GM12878 (cell line): ENCODE measurements around the gene TAPT1. TPM values are rescaled to one million over a fixed set of nuclear protein-coding genes. Genes with fewer than 3 reads are reported as not detected.

Experiments
- ATAC-seq: fragments of 200-7000 bp; cut with Tn5 transposase; 3 replicates; pipeline ENCODE4 v1.9.1; 2020; ENCODE audit warnings: mild to moderate bottlenecking, moderate library complexity
- BruUV-seq: library from RNA; stranded (reverse); fragments of 400-500 nt; replicated peaks from 2 replicates; lab custom pipeline; 2021; lab: Mats Ljungman, UMichigan
- CTCF ChIA-PET: fragments of 300-600 bp; sonication (Branson Sonifier 250); formaldehyde crosslinking; extraction: SDS; loops from one replicate; lab custom pipeline; 2021; ENCODE audit warnings: inconsistent platforms; lab: Yijun Ruan, JAX
- POLR2A ChIA-PET: fragments of 350-600 bp; formaldehyde crosslinking; extraction: SDS; loops from one replicate; lab custom pipeline; 2021; ENCODE audit warnings: inconsistent platforms; lab: Charles Lee
- RAD21 ChIA-PET: fragments of 300-600 bp; sonication (Branson Sonifier 250); formaldehyde crosslinking; loops from one replicate; lab custom pipeline; 2023; ENCODE audit warnings: antibody characterized with exemption; ENCODE audit not compliant: unreplicated experiment; lab: Charles Lee
- SMC1A ChIA-PET: fragments of 300-600 bp; sonication (Branson Sonifier 250); formaldehyde crosslinking; loops from one replicate; lab custom pipeline; 2023; ENCODE audit not compliant: unreplicated experiment, uncharacterized antibody; lab: Charles Lee
- DNase-seq: peaks from one replicate; pipeline ENCODE4 v3.0.0-alpha.2; 2011; ENCODE audit warnings: low read depth, low spot score
- FAIRE-seq: peaks from 3 replicates; lab custom pipeline; 2011; peaks lifted over from hg19 to GRCh38; lab: Jason Lieb, UNC
- H2AFZ ChIP-seq: 2 replicates; pipeline ENCODE4 v1.6.0; 2011; ENCODE audit warnings: low read depth, low read length, control low read depth; ENCODE audit not compliant: control insufficient read depth
- H3K27ac ChIP-seq: 2 replicates; pipeline ENCODE4 v1.5.1; 2011; ENCODE audit warnings: control low read depth; ENCODE audit not compliant: control insufficient read depth, insufficient read depth
- H3K27me3 ChIP-seq, 2 experiments: replicated peaks in 1 of 2; 2 replicates each; pipeline versions ENCODE4 v1.6.0 to v1.6.1; 2011; ENCODE audit warnings: low read length in 1 of 2; ENCODE audit not compliant: control insufficient read depth in 2 of 2, insufficient read depth in 2 of 2
- H3K36me3 ChIP-seq, 2 experiments: 2 replicates each; pipeline ENCODE4 v1.5.1; 2011; ENCODE audit warnings: low read length in 1 of 2; ENCODE audit not compliant: control insufficient read depth in 2 of 2, insufficient read depth in 2 of 2
- H3K4me1 ChIP-seq: 2 replicates; pipeline ENCODE4 v1.6.1; 2011; ENCODE audit warnings: mild to moderate bottlenecking, low read length, moderate library complexity, mixed read lengths; ENCODE audit not compliant: control insufficient read depth, insufficient read depth
- H3K4me2 ChIP-seq: 2 replicates; pipeline ENCODE4 v1.6.0; 2011; ENCODE audit warnings: control low read depth; ENCODE audit not compliant: control insufficient read depth, insufficient read depth
- H3K4me3 ChIP-seq: fragments of 200-600 bp; sonication (generic); 2 replicates; pipeline ENCODE4 v1.5.1; 2016
- H3K79me2 ChIP-seq: 2 replicates; pipeline ENCODE4 v1.6.0; 2011; ENCODE audit warnings: low read length; ENCODE audit not compliant: control insufficient read depth, insufficient read depth
- H3K9ac ChIP-seq: 2 replicates; pipeline ENCODE4 v1.8.0; 2011; ENCODE audit warnings: low read length, control low read depth, mixed read lengths; ENCODE audit not compliant: control insufficient read depth, insufficient read depth
- H3K9me3 ChIP-seq: replicated peaks from 3 replicates; pipeline ENCODE4 v1.5.1; 2011; ENCODE audit warnings: mild to moderate bottlenecking, low read length; ENCODE audit not compliant: control insufficient read depth, insufficient read depth
- H4K20me1 ChIP-seq: 2 replicates; pipeline ENCODE4 v1.6.0; 2011; ENCODE audit not compliant: control insufficient read depth, insufficient read depth
- ATF3 ChIP-seq: IDR thresholded peaks from 2 replicates; pipeline ENCODE4 v1.6.1; 2011; ENCODE audit warnings: low read depth, mild to moderate bottlenecking, low read length, moderate library complexity, borderline replicate concordance; ENCODE audit errors: extremely low read depth
- CEBPB ChIP-seq, 2 experiments: fragments of 150-350 bp in 1 of 2; IDR thresholded peaks; 2 replicates each; pipeline ENCODE4 v1.6.1; 2012 to 2014; ENCODE audit warnings: low read depth in 2 of 2, low read length in 2 of 2, borderline replicate concordance in 1 of 2, inconsistent platforms in 1 of 2
- CHD2 ChIP-seq: IDR thresholded peaks from 2 replicates; pipeline ENCODE4 v1.6.1; 2011; ENCODE audit warnings: low read depth, low read length, improper control_type of control experiment, borderline replicate concordance
- DPF2 ChIP-seq: fragments of 450-650 bp; IDR thresholded peaks from 2 replicates; pipeline ENCODE4 v1.6.1; 2017; ENCODE audit warnings: mild to moderate bottlenecking
- EGR1 ChIP-seq, 2 experiments: IDR thresholded peaks; 1 replicate in 1 of 2; 2 replicates in 1 of 2; pipeline ENCODE4 v1.6.1; 2011 to 2012; ENCODE audit warnings: low read depth in 2 of 2, low read length in 2 of 2, borderline replicate concordance in 1 of 2, mild to moderate bottlenecking in 1 of 2, moderate library complexity in 1 of 2
- ETV6 ChIP-seq, 2 experiments: fragments of 450-650 bp in 1 of 2; IDR thresholded peaks in 1 of 2; conservative IDR thresholded peaks in 1 of 2; 2 replicates each; pipeline ENCODE4 v1.6.1; 2014; ENCODE audit warnings: antibody characterized with exemption in 1 of 2, borderline replicate concordance in 1 of 2, low read depth in 1 of 2, mild to moderate bottlenecking in 1 of 2, moderate library complexity in 1 of 2
- FOS ChIP-seq: IDR thresholded peaks from 3 replicates; pipeline ENCODE4 v1.6.1; 2011; ENCODE audit warnings: borderline replicate concordance; ENCODE audit not compliant: insufficient read length; ENCODE audit errors: extremely low read depth
- HCFC1 ChIP-seq: fragments of 150-350 bp; IDR thresholded peaks from 2 replicates; pipeline ENCODE4 v1.6.1; 2014; ENCODE audit warnings: low read length
- JUNB ChIP-seq: IDR thresholded peaks from 2 replicates; pipeline ENCODE4 v1.6.1; 2016; ENCODE audit warnings: antibody characterized with exemption, mild to moderate bottlenecking
- KLF5 ChIP-seq: fragments of 450-650 bp; IDR thresholded peaks from 2 replicates; pipeline ENCODE4 v1.6.1; 2014; ENCODE audit warnings: mild to moderate bottlenecking; ENCODE audit not compliant: partially characterized antibody
- MEF2B ChIP-seq: fragments of 450-650 bp; IDR thresholded peaks from 2 replicates; pipeline ENCODE4 v1.6.1; 2018; ENCODE audit warnings: mild to moderate bottlenecking, moderate library complexity; ENCODE audit not compliant: partially characterized antibody, poor library complexity, severe bottlenecking
- NR2F1 ChIP-seq: fragments of 450-650 bp; conservative IDR thresholded peaks from 2 replicates; pipeline ENCODE4 v1.6.1; 2017; ENCODE audit warnings: mild to moderate bottlenecking
- POLR2A ChIP-seq: IDR thresholded peaks from 2 replicates; pipeline ENCODE4 v1.6.1; 2011; ENCODE audit warnings: low read depth, mild to moderate bottlenecking, low read length
- TBL1XR1 ChIP-seq: IDR thresholded peaks from 2 replicates; pipeline ENCODE4 v1.6.1; 2012; ENCODE audit warnings: low read depth, low read length, improper control_type of control experiment
- TCF7 ChIP-seq: IDR thresholded peaks from 2 replicates; pipeline ENCODE4 v1.6.1; 2014; ENCODE audit warnings: antibody characterized with exemption, borderline replicate concordance
- ZNF24 ChIP-seq: fragments of 450-650 bp; IDR thresholded peaks from 2 replicates; pipeline ENCODE4 v1.6.1; 2017; ENCODE audit warnings: antibody characterized with exemption, mild to moderate bottlenecking
- WGBS: methylation state at CpG from one replicate; pipeline ENCODE4 v1.1.6; 2016; ENCODE audit warnings: low lambda C conversion rate; ENCODE audit not compliant: insufficient replicate concordance, insufficient coverage; ENCODE audit errors: missing lambda C conversion rate; 5-methylcytosine and 5-hydroxymethylcytosine counted together
- in situ Hi-C: fragments of 300-500 bp; cut with MboI; formaldehyde crosslinking; loops from 9 replicates; pipeline ENCODE4 v1.14.3; 2018; ENCODE audit warnings: mixed read lengths
- intact Hi-C: fragments of 100-400 bp; cut with micrococcal nuclease; formaldehyde crosslinking; loops from one replicate; pipeline ENCODE4 v1.14.2; 2022; ENCODE audit not compliant: unreplicated experiment
- polyA plus RNA-seq, 11 experiments: library from polyadenylated mRNA; depleted of rRNA in 4 of 11; unstranded in 6 of 11; stranded (reverse) in 5 of 11; fragments of >200 nt; fragmentation: Nextera tagmentation in 4 of 11; fragmentation: Illumina TruSeq in 1 of 11; extraction: Ambion mirVana in 4 of 11; extraction: Trizol in 1 of 11; gene quantifications; 1 replicate in 1 of 11; 2 replicates in 10 of 11; pipeline versions ENCODE4 v1.2.1 to v1.2.3, GENCODE V29; 2011 to 2016; ENCODE audit warnings: inconsistent platforms in 2 of 11, missing spikeins in 2 of 11, low read depth in 1 of 11
- total RNA-seq, 4 experiments: library from RNA; depleted of rRNA in 3 of 4; stranded (reverse); fragments of >200 nt in 3 of 4; fragmentation: Illumina TruSeq in 1 of 4; extraction: Trizol in 1 of 4; gene quantifications; 2 replicates each; pipeline versions ENCODE4 v1.2.1 to v1.2.3, GENCODE V29; 2013 to 2021
- TF ChIP-seq, protein P1 (sequence below): IDR thresholded peaks from 2 replicates; pipeline ENCODE4 v1.6.1; 2012; ENCODE audit warnings: low read depth, low read length, improper control_type of control experiment

TAPT1 gene
- total and polyA plus RNA-seq, 10 of the 15 experiments (the other 5 are each of a cell fraction or from before 2014, with no cell fraction given) = 0.91 to 23.3 (median 9.5) TPM

GRCh38 chr4:16159286-16159685 is 67.0 kb downstream of the TAPT1 start:
- RAD21 ChIA-PET = no interaction called here
- TF ChIP-seq CEBPB (IDR thresholded peaks at IDR 0.05; ENCODE audit: borderline replicate concordance in 1 of 2, low read depth in 2 of 2, low read length in 2 of 2) = no peak
- no peak for TF ChIP-seq NR2F1
- no peak for TF ChIP-seq CHD2
- TF ChIP-seq, protein P1, sequence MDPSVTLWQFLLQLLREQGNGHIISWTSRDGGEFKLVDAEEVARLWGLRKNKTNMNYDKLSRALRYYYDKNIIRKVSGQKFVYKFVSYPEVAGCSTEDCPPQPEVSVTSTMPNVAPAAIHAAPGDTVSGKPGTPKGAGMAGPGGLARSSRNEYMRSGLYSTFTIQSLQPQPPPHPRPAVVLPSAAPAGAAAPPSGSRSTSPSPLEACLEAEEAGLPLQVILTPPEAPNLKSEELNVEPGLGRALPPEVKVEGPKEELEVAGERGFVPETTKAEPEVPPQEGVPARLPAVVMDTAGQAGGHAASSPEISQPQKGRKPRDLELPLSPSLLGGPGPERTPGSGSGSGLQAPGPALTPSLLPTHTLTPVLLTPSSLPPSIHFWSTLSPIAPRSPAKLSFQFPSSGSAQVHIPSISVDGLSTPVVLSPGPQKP = no peak
- no peak for TF ChIP-seq ATF3
- TF ChIP-seq EGR1 (IDR thresholded peaks at IDR 0.05; ENCODE audit: borderline replicate concordance in 1 of 2, low read depth in 2 of 2, low read length in 2 of 2) = no peak
- TF ChIP-seq ETV6 (conservative IDR thresholded peaks at IDR 0.05 in 1 of 2, IDR thresholded peaks at IDR 0.05 in 1 of 2; ENCODE audit: borderline replicate concordance in 1 of 2, low read depth in 1 of 2) = no peak
- TF ChIP-seq ZNF24 = no peak
- TF ChIP-seq HCFC1 = no peak
- no peak for TF ChIP-seq POLR2A
- no peak for TF ChIP-seq JUNB
- TF ChIP-seq TBL1XR1 = no peak
- no peak for TF ChIP-seq MEF2B
- no peak for TF ChIP-seq KLF5
- TF ChIP-seq DPF2 = no peak
- TF ChIP-seq FOS = no peak
- TF ChIP-seq TCF7 = no peak
- CTCF ChIA-PET = interaction anchor here (1.1 kb wide), 1 partner anchor 40 kb away, joined by 4 read pairs; no protein-coding TSS in a partner anchor
- POLR2A ChIA-PET = no interaction called here
- Histone ChIP-seq H3K4me1 (no peaks in the 10 kb centered on the region), H3K27me3 (no peaks in the 10 kb centered on the region), H3K36me3 (peaks cover 0 to 7% of the 10 kb centered on the region in 2 experiments; a peak in 1 of 4 replicates), H3K9me3 (no peaks in the 10 kb centered on the region), H4K20me1 (no peaks in the 10 kb centered on the region), H3K27ac (no peak overlapping the region), H3K9ac (no peak overlapping the region), H2AFZ (no peak overlapping the region), H3K4me2 (no peak overlapping the region), H3K4me3 (no peak overlapping the region), H3K79me2 (no peaks in the 10 kb centered on the region)
- in situ Hi-C loops (no loop called here), intact Hi-C loops (no loop called here)
- SMC1A ChIA-PET = interaction anchor here (1.9 kb wide), 1 partner anchor 13 kb away, joined by 4 read pairs; no protein-coding TSS in a partner anchor
- no peak for FAIRE-seq
- WGBS = 97% methylated on average over 3 of the region's 3 CpGs
- no TSS peak for BruUV-seq
- no peak for ATAC-seq
- DNase-seq = no peak
